OCI-LY7 (cell line): ENCODE results near the gene UBAP1.

Experiments
- EZH2phosphoT487 ChIP-seq: fragments of 200-600 bp; sonication (generic); IDR thresholded peaks from 2 replicates; pipeline ENCODE4 v1.6.1; 2018; ENCODE audit warnings: low read depth, borderline replicate concordance, mild to moderate bottlenecking, mixed run types, antibody characterized with exemption, low read length, moderate library complexity, mixed read lengths
- TF ChIP-seq, protein P1 (sequence below): fragments of 200-600 bp; sonication (generic); conservative IDR thresholded peaks from 2 replicates; pipeline ENCODE4 v1.5.1; 2014; ENCODE audit warnings: mild to moderate bottlenecking, antibody characterized with exemption, low read length, moderate library complexity, mixed read lengths

DNA sequence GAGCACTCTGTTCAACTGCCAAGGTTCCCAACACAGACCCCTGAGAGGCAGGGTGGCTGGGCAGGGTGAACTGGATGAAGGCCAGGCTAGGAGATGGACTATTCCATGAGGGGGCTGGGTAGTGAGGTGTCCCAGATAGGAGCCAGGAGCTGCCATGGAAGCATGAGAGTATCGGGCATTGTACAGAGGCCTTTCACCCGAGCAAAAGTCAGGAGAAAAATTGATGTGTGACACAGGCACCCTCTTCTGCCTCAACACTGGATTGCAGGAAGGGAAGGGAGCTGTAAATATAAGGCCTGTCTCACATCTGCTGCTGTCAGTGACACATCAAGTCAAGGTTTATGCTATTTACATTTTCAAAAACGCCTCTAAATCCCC lies 74.6 kb downstream of the UBAP1 start:
- TF ChIP-seq, protein P1, sequence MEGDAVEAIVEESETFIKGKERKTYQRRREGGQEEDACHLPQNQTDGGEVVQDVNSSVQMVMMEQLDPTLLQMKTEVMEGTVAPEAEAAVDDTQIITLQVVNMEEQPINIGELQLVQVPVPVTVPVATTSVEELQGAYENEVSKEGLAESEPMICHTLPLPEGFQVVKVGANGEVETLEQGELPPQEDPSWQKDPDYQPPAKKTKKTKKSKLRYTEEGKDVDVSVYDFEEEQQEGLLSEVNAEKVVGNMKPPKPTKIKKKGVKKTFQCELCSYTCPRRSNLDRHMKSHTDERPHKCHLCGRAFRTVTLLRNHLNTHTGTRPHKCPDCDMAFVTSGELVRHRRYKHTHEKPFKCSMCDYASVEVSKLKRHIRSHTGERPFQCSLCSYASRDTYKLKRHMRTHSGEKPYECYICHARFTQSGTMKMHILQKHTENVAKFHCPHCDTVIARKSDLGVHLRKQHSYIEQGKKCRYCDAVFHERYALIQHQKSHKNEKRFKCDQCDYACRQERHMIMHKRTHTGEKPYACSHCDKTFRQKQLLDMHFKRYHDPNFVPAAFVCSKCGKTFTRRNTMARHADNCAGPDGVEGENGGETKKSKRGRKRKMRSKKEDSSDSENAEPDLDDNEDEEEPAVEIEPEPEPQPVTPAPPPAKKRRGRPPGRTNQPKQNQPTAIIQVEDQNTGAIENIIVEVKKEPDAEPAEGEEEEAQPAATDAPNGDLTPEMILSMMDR, result no peak
- no peak for TF ChIP-seq EZH2phosphoT487
